Stimulated activated CD8-positive, alpha-beta memory T cell treated with anti-CD3 and anti-CD28 coated beads, Interleukin-2, amount 100 ng/mL, for 1 hour (primary cell): ENCODE results near the gene ADH1A.
"Not testable (repeated sequence)": the region's sequence is repeated elsewhere in the genome, so short reads cannot be mapped to it uniquely, and the experiment has no call there.

ENCODE experiments used
- DNase-seq, 2 donors: peaks; one replicate each; pipeline ENCODE4 v3.0.0-alpha.2; 2020; ENCODE audit warnings: low read depth in 2 of 2

Gene ADH1A

DNA sequence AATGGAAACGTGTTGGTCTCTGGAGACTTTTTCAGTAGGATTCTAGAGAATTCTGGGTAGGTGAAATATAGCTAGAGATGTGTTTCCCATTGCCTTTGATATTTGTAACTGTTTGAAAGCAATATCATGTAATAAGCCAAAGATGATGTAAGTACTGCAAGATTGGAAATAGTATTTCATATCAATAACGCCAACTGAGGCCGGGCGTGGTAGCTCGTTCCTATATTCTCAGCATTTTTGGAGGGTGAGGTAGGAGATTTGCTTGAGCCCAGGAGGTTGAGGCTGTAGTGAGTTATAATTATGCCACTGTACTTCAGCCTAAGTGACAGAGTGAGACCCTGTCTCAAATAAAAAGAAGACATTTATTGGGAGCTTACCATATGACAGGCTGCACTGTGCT, 9.5 kb downstream of the ADH1A start:
- no peak for DNase-seq

DNA sequence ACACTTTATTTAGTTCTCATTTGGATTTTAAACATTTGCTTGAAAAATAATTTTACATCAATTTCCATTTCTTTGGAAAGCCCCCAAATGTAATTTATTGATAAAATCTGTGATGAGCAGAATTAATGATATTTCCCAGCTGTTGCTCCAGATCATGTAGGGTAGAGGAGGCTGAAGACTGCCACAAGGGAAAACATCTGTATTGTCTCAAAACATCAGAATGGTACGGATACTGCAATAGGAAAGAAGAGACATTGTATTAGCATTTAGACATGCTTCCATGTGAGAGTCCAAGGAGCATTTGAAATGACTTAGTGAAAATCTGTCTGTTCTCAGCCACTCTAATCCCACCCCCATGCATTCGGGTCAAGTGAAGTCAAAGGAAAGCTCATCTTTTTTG, 14.4 kb downstream of the ADH1A start:
- DNase-seq: no peak

GRCh38 chr4:99275885-99276284, 14.9 kb downstream of the ADH1A start:
- DNase-seq: no peak

DNA sequence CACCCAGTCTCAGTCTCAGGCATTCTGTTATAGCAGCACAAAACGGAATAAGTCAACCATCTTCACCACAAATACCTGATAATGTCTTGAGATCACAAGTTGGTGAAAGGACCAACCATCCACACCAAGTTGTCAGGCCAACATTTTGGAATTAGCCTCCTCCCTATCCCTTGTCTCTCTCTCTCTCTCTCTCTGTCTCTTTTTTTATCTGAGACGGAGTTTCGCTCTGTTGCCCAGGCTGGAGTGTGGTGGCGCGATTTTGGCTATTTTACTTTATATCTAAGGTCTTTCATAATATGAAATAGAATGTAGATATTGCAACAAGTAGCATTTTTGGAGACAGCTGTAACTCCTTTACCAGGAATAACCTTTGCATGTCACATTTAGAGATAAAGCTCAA, 15.7 kb downstream of the ADH1A start:
- no peak for DNase-seq

GRCh38 chr4:99273704-99274103, 17.1 kb downstream of the ADH1A start:
- no peak for DNase-seq

DNA sequence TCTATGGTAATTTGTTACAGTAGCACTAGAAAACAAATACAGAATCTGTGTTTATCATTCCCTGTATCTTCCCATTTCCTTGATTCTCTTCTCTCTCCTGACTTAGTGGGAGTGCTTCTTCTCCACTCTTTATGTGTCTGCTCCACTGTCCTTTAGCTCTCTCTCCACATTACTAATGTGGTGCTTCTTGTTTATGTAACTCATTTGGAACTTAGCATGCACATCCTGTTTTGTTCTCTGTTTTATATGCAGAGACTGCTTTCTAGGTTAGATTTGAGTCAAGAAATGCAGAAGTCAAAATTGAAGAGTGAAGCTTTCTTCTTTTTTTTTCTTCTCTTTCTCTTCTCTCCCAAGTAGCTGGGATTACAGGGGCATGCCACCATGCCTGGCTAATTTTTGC, 25.9 kb downstream of the ADH1A start:
- DNase-seq: no peak

DNA sequence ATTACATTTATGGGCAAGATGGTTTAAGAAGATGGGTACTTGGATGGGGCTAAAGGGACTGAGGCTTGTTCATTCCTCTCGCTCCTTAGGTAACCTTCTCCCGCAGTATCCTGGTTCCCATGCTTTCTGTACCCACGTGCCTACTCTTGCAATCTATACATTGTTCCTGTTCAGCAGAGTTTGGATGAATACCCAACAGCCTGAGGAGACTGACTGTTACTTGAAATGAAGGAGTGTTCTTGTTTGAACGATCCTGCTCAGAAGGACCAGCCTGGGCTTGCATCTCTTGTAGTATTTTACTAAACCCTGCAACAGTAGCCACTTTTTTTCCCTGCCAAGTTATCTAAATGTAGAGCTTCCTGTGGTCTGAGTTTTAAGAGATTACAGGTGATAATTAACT, 38.0 kb downstream of the ADH1A start:
- DNase-seq: no peak

- DNase-seq: no peak
These were observed 42.1 kb downstream of the ADH1A start for GRCh38 chr4:99248714-99249113.

GRCh38 chr4:99235955-99236354, 54.8 kb downstream of the ADH1A start:
- DNase-seq: no peak

DNA sequence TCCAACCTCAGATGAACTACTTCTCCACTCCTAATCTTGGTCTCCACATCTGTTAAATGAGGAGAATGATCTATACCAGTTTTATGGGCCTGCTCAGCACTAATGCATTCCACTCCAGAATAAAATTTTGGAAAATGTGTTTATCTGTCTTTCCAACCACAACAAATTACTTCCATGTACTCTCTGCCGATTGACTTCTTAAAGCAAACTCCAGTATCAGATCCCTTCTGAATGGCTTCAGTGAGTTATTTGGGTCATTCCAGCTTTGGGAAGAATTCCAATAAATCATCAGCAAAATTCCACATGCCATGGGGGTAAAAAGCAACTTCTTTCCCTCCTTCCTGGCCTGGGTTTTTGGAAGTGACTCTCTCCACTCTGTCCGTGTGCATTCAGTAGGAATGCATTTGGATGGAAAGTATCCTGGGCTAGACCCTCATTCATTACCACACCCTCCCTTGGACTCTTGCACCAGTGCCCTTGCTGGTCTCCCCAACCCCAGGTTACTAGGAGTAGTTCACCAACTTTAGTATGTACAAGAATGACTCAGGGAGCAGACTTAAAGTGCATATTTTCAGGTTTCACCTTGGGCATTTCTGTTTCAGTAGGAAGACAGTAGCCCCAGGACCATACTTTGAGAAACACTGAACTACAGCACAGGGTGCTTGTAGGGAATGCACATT, 56.3 kb downstream of the ADH1A start:
- DNase-seq: no peak

GRCh38 chr4:99233397-99233796, 57.4 kb downstream of the ADH1A start:
- DNase-seq: not testable (repeated sequence)

DNA sequence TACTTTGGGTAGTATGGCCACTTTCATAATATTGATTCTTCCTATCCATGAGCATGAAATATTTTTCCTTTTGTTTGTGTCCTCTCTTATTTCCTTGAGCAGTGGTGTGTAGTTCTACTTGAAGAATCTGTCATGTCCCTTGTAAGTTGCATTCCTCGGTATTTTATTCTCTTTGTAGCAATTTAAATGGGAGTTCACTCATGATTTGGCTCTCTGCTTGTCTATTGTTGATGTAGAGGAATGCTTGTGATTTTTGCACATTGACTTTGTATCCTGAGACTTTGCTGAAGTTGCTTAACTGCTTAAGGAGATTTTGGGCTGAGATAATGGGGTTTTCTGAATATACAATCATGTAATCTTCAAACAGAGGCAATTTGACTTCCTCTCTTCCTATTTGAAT, 62.1 kb downstream of the ADH1A start:
- not testable (repeated sequence) for DNase-seq

DNA sequence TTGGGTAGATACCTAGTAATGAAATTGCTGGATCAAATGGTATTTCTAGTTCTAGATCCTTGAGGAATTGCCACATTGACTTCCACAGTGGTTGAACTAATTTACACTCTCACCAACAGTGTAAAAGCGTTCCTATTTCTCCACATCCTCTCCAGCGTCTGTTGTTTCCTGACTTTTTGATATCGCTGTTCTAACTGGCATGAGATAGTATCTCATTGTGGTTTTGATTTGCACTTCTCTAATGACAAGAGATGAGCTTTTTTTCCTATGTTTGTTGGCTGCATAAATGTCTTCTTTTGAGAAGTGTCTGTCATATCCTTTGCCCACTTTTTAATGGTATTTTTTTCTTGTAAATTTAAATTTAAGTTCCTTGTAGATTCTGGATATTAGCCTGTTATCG, 63.1 kb downstream of the ADH1A start:
- not testable (repeated sequence) for DNase-seq
